ENCODE measurements around the gene WDR36.

Gene WDR36

DNA sequence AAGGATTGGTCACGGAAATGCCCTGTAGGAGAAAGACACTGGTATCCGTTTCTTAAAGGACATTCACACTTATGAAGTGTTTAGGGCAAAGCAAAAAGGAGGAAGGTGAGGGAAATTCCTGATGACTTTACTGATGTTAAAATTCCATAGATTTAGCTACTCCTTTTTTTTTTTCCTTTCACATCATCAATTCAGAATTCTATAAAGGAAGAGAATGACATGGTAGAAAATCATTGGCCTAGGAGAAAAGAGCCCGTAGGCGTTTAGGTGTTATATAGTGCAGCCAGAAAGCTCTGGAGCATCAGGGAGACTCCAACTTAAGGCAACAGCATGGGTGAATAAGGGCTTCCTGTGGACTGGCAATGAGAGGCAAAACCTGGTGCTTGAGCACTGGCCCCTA, 20.7 kb upstream of the WDR36 start, which contains the start of gene TSLP:
TSLP (plus strand) TSS at position 301 of the 400 bp plus-strand sequence. CDS start 178 bp downstream, outside the sequence.
- peaks cover 37% of the 10 kb centered on the region for H3K4me1 ChIP-seq (ENCODE audit: control insufficient read depth, insufficient read depth, low read length)
- no peaks in the 10 kb centered on the region for H3K27me3 ChIP-seq (replicated peaks; ENCODE audit: control insufficient read depth, insufficient read depth, low read length)
- H3K9me3 ChIP-seq (ENCODE audit: control insufficient read depth, low read length): no peaks in the 10 kb centered on the region
- DNase-seq (ENCODE audit: low read depth): no peak
- peak within 1 kb of the TSS; percentile 91 for H3K4me3 ChIP-seq (ENCODE audit: low read length)
- no peaks in the 10 kb centered on the region for H3K36me3 ChIP-seq (ENCODE audit: control insufficient read depth, insufficient read depth, low read length, severe bottlenecking)
- H3K9ac ChIP-seq (ENCODE audit: low read length): no peak within 1 kb of the TSS

DNA sequence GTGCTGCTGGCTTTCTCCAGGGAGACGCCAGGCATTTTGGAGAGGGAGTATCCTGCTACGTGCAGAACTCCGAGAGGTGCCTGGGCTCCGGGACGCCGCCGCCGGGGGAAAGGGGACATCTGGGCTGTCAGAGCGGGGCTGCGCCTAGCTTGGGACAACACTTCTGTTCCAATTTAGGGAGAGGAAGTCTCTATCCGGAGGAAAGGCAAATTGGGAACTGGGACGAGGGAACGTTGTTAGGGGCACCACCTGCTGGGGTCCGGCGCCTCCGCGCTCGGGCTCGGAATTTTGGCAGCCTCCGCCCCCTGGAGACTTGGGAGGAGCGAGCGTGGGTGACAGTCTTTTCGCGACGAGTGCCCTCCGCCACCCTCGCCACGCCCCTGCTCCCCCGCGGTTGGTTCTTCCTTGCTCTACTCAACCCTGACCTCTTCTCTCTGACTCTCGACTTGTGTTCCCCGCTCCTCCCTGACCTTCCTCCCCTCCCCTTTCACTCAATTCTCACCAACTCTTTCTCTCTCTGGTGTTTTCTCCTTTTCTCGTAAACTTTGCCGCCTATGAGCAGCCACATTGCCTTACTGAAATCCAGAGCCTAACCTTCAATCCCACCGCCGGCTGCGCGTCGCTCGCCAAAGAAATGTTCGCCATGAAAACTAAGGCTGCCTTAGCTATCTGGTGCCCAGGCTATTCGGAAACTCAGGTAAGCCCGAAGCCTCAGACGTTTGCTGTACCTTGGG, 19.0 kb upstream of the WDR36 start:
- no peaks in the 10 kb centered on the region for H3K9me3 ChIP-seq (ENCODE audit: control insufficient read depth, low read length)
- H3K4me1 ChIP-seq (ENCODE audit: control insufficient read depth, insufficient read depth, low read length): peaks cover 42% of the 10 kb centered on the region
- peak overlapping the region; percentile 80 for H3K9ac ChIP-seq (ENCODE audit: low read length)
- no peaks in the 10 kb centered on the region for H3K27me3 ChIP-seq (replicated peaks; ENCODE audit: control insufficient read depth, insufficient read depth, low read length)
- DNase-seq (ENCODE audit: low read depth): peak; percentile 65
- H3K36me3 ChIP-seq (ENCODE audit: control insufficient read depth, insufficient read depth, low read length, severe bottlenecking): no peaks in the 10 kb centered on the region
- H3K4me3 ChIP-seq (ENCODE audit: low read length): peak overlapping the region; percentile 91

DNA sequence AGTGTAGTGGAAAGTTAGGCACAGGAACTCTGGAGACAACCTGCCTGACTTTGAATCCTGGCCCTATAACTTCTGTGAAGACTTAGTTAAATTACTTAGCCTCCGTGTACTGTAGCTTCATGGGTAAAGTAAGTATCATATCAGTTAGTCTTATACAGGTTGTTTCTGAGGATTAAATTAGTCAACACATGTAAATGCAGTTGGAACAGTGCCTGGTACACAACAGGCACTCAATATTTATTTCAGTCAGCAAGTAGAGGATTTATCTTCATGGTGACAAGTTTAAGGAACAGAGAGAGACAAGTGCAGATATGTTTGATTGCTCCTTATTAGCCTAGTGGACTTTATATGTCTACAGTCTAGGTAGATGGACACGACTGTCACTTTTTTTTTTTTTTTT, 17.9 kb upstream of the WDR36 start:
- no peaks in the 10 kb centered on the region for H3K36me3 ChIP-seq (ENCODE audit: control insufficient read depth, insufficient read depth, low read length, severe bottlenecking)
- peak overlapping the region; percentile 80 for H3K9ac ChIP-seq (ENCODE audit: low read length)
- DNase-seq (ENCODE audit: low read depth): no peak
- no peaks in the 10 kb centered on the region for H3K9me3 ChIP-seq (ENCODE audit: control insufficient read depth, low read length)
- no peaks in the 10 kb centered on the region for H3K27me3 ChIP-seq (replicated peaks; ENCODE audit: control insufficient read depth, insufficient read depth, low read length)
- peak overlapping the region; percentile 91 for H3K4me3 ChIP-seq (ENCODE audit: low read length)
- H3K4me1 ChIP-seq (ENCODE audit: control insufficient read depth, insufficient read depth, low read length): peaks cover 42% of the 10 kb centered on the region

DNA sequence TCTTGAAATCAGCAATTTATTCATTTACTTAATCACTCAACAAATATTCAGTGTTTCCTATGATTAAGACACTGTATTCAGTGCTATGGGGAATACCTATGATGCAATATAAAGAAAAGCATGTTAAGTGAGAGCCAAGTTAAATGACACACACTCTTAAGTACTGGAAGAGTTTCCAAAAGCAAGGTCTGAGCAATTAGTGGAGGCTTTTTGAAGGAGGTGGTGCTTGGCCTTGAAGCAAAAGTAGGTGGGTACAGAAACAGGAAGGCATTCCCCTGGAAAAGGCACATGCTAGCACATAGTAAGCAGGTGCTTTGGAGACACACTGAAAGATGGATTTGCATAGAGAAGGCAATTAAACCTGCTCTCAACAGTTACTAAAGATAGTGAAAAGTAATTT, 16.6 kb upstream of the WDR36 start:
- Histone ChIP-seq H3K36me3 (ENCODE audit: control insufficient read depth, insufficient read depth, low read length, severe bottlenecking) (no peaks in the 10 kb centered on the region), H3K9me3 (ENCODE audit: control insufficient read depth, low read length) (no peaks in the 10 kb centered on the region), H3K9ac (ENCODE audit: low read length) (no peak overlapping the region), H3K27me3 (replicated peaks; ENCODE audit: control insufficient read depth, insufficient read depth, low read length) (no peaks in the 10 kb centered on the region), H3K4me1 (ENCODE audit: control insufficient read depth, insufficient read depth, low read length) (peaks cover 36% of the 10 kb centered on the region), H3K4me3 (ENCODE audit: low read length) (peak overlapping the region; percentile 55)
- peak; percentile 87 for DNase-seq (ENCODE audit: low read depth)

DNA sequence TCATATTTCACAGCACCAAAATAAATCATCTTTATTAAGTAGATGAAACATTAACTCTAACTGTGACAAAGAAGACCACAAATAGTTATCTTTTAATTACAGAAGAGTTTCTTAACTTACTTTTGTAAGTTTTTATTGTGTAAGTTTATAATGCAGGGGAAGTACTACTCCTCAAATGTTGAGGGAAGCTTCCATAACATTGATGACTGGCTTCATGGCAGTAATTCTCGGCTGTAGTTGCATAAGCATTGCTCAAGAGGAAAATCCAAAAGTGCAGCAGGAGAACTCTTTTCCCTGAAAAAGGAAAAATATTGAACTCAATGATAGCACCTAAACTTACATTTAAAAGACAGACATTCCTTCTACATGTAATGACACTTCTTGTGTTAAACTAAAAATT, 16.1 kb upstream of the WDR36 start:
- Histone ChIP-seq H3K36me3 (ENCODE audit: control insufficient read depth, insufficient read depth, low read length, severe bottlenecking) (no peaks in the 10 kb centered on the region), H3K4me3 (ENCODE audit: low read length) (peak overlapping the region; percentile 55), H3K9ac (ENCODE audit: low read length) (no peak overlapping the region), H3K4me1 (ENCODE audit: control insufficient read depth, insufficient read depth, low read length) (peaks cover 33% of the 10 kb centered on the region), H3K9me3 (ENCODE audit: control insufficient read depth, low read length) (no peaks in the 10 kb centered on the region), H3K27me3 (replicated peaks; ENCODE audit: control insufficient read depth, insufficient read depth, low read length) (no peaks in the 10 kb centered on the region)
- peak; percentile 51 for DNase-seq (ENCODE audit: low read depth)

DNA sequence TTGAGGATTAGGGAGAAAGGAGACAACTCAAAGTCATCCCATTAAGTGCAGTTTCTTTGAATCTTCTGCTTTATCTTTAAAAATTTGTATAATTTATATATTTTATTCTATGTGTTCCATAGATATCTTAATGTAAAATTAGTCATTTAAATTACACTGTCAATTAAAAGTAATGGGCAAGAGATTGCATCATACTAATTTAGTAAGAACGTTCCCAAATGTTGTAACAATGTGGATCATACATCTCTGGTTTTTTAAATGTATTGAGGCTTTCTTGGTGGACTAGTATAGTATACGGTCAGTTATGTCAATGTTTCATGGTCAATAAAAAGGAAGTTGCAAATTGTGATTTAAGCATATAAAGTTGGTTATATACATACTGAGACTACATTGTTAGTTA, 14.5 kb upstream of the WDR36 start:
- no peaks in the 10 kb centered on the region for H3K36me3 ChIP-seq (ENCODE audit: control insufficient read depth, insufficient read depth, low read length, severe bottlenecking)
- no peak overlapping the region for H3K4me3 ChIP-seq (ENCODE audit: low read length)
- H3K9ac ChIP-seq (ENCODE audit: low read length): no peak overlapping the region
- no peaks in the 10 kb centered on the region for H3K27me3 ChIP-seq (replicated peaks; ENCODE audit: control insufficient read depth, insufficient read depth, low read length)
- no peak for DNase-seq (ENCODE audit: low read depth)
- H3K9me3 ChIP-seq (ENCODE audit: control insufficient read depth, low read length): no peaks in the 10 kb centered on the region
- H3K4me1 ChIP-seq (ENCODE audit: control insufficient read depth, insufficient read depth, low read length): peaks cover 33% of the 10 kb centered on the region

DNA sequence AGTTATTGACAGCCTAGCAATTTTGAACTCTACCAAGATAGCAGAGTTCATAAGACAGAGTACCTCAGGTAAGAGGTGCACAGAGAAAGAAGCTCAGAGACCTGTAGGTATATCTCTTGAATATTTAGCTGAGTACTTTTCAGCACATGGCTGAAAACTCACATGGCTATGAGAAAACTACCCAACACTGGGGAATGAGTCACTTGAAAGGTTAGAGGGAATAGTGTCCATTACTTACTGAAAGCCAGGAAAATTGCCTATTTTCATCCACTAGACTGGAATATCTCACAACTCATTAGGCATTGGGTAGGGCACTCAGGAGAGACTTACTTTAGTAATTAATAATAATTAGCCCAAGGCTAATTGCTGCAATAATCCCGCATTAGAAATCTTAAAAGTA, 12.3 kb upstream of the WDR36 start:
- H3K36me3 ChIP-seq (ENCODE audit: control insufficient read depth, insufficient read depth, low read length, severe bottlenecking): no peaks in the 10 kb centered on the region
- H3K27me3 ChIP-seq (replicated peaks; ENCODE audit: control insufficient read depth, insufficient read depth, low read length): no peaks in the 10 kb centered on the region
- H3K9ac ChIP-seq (ENCODE audit: low read length): no peak overlapping the region
- peaks cover 20% of the 10 kb centered on the region for H3K4me1 ChIP-seq (ENCODE audit: control insufficient read depth, insufficient read depth, low read length)
- no peak overlapping the region for H3K4me3 ChIP-seq (ENCODE audit: low read length)
- H3K9me3 ChIP-seq (ENCODE audit: control insufficient read depth, low read length): no peaks in the 10 kb centered on the region
- no peak for DNase-seq (ENCODE audit: low read depth)

DNA sequence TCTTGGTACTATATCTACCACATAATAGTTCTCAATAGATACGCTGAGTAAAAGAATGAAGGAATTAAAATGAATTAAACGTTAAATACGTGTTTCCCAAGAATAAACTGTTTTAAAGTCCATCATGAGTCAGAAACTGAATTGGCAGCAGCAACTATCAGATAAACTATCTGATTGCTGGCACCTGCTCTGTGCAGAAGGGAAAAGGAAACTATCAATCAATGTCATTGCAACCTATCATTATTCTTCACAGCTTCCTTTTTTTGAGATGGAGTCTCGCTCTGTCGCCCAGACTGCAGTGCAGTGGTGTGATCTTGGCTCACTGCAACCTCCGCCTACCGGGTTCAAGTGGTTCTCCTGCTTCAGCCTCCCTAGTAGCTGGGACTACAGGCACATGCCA, 8.8 kb upstream of the WDR36 start:
- Histone ChIP-seq H3K27me3 (replicated peaks; ENCODE audit: control insufficient read depth, insufficient read depth, low read length) (no peaks in the 10 kb centered on the region), H3K9me3 (ENCODE audit: control insufficient read depth, low read length) (no peaks in the 10 kb centered on the region), H3K4me1 (ENCODE audit: control insufficient read depth, insufficient read depth, low read length) (no peaks in the 10 kb centered on the region), H3K9ac (ENCODE audit: low read length) (no peak overlapping the region), H3K4me3 (ENCODE audit: low read length) (no peak overlapping the region), H3K36me3 (ENCODE audit: control insufficient read depth, insufficient read depth, low read length, severe bottlenecking) (no peaks in the 10 kb centered on the region)
- DNase-seq (ENCODE audit: low read depth): no peak

DNA sequence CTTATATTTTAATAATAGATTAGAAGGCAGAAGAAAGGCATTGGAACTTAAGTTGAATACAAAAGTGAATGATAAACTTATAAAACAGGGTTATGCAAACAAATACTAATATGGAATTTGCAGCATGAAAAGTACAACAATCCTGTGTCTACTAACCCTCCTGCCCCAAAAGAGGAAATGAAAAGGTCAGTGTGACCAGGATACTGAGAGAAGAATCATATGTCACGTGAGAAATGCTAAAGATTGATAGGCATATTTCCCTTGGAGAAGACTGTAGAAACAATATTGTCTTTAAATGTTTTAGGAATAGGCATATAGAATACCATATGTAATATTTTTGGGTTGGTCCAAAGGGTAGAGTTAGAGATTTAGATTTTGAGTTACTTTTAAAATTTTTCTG, 3.8 kb downstream of the WDR36 start:
- no peak for DNase-seq (ENCODE audit: low read depth)
- H3K27me3 ChIP-seq (replicated peaks; ENCODE audit: control insufficient read depth, insufficient read depth, low read length): no peaks in the 10 kb centered on the region
- H3K4me3 ChIP-seq (ENCODE audit: low read length): no peak overlapping the region
- H3K9ac ChIP-seq (ENCODE audit: low read length): no peak overlapping the region
- no peaks in the 10 kb centered on the region for H3K9me3 ChIP-seq (ENCODE audit: control insufficient read depth, low read length)
- H3K36me3 ChIP-seq (ENCODE audit: control insufficient read depth, insufficient read depth, low read length, severe bottlenecking): peaks cover 42% of the 10 kb centered on the region
- peaks cover 25% of the 10 kb centered on the region for H3K4me1 ChIP-seq (ENCODE audit: control insufficient read depth, insufficient read depth, low read length)

DNA sequence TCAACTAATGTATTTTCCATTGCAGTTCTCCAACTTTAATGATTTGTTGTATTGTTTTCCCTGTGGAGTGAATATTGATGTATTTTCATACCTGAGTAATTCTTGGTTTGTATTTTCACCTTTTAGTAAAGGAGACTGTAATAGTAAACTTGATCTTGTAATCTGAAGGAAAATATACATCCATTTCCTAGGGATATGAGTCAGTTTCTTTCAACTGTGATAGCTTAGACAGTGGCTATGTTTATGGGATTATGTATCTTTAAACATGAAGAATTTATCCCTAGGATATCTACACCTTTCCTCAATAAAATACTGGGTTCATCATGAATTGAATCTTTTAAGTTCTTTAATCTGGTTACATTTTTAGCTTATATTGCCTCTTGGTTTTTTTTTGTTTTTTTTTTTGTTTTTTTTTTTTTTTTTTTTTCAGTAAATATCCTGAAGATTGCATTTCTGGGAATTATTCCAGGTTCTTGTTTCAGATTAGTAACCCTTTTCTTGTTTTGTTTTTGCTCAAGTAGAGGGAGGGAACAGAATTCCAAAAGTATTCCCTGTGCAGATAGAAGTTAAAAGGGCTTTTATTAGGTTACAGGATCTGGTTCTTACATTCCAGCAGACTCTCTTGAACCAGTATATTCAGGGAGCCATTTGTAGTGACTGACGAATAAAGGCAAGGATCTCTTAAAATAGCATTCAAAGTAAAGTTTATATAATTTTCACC, 7.1 kb downstream of the WDR36 start:
- Histone ChIP-seq H3K27me3 (replicated peaks; ENCODE audit: control insufficient read depth, insufficient read depth, low read length) (no peaks in the 10 kb centered on the region), H3K9ac (ENCODE audit: low read length) (peak overlapping the region; percentile 31), H3K4me1 (ENCODE audit: control insufficient read depth, insufficient read depth, low read length) (peaks cover 13% of the 10 kb centered on the region), H3K36me3 (ENCODE audit: control insufficient read depth, insufficient read depth, low read length, severe bottlenecking) (peaks cover 72% of the 10 kb centered on the region), H3K4me3 (ENCODE audit: low read length) (no peak overlapping the region), H3K9me3 (ENCODE audit: control insufficient read depth, low read length) (no peaks in the 10 kb centered on the region)
- peak; percentile 54 for DNase-seq (ENCODE audit: low read depth)

DNA sequence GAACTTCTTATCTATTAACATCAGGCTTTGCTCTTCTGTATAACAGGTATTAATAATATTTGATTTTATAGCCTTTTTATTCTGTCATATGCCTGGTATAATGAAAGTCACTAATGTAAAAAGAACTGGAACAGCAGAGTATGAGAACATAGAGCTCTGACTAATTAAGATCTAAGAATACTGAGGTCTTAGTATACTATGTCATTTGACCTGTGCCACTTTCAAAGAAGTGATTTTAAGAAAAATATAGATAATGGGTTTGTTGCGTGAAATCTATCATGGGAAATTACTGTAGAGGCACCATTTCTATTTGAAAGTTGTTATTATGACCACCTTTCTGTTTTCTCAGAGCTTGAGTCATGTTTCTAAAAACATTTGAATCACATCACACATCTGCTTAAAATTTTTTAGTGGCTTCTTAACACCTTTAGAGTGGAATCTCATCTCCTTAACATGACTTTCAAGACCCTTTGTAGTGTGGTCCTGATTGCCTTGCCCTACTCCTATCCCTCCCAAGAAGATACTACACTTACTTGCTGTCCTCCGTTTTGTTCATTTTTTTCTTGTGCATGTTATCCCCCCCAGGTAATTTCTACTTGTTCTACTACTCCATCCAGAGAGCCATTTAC, 14.3 kb downstream of the WDR36 start:
- Histone ChIP-seq H3K9ac (ENCODE audit: low read length) (no peak overlapping the region), H3K9me3 (ENCODE audit: control insufficient read depth, low read length) (no peaks in the 10 kb centered on the region), H3K36me3 (ENCODE audit: control insufficient read depth, insufficient read depth, low read length, severe bottlenecking) (peaks cover 98% of the 10 kb centered on the region), H3K27me3 (replicated peaks; ENCODE audit: control insufficient read depth, insufficient read depth, low read length) (no peaks in the 10 kb centered on the region), H3K4me3 (ENCODE audit: low read length) (no peak overlapping the region), H3K4me1 (ENCODE audit: control insufficient read depth, insufficient read depth, low read length) (no peaks in the 10 kb centered on the region)
- DNase-seq (ENCODE audit: low read depth): no peak
